IPS-20b (cell line): Measurements from ENCODE around the gene ZNF552.
"Not testable (repeated sequence)": the region's sequence is repeated elsewhere in the genome, so short reads cannot be mapped to it uniquely, and the experiment has no call there.

ENCODE experiments used
- H3K27ac ChIP-seq: one replicate; pipeline ENCODE4 v1.5.1; 2013; ENCODE audit warnings: low read length
- H3K27me3 ChIP-seq: 2 replicates; pipeline ENCODE4 v1.6.1; 2013; ENCODE audit warnings: mild to moderate bottlenecking, low read length, inconsistent platforms; ENCODE audit not compliant: insufficient read depth
- H3K36me3 ChIP-seq: 2 replicates; pipeline ENCODE4 v1.6.1; 2013; ENCODE audit warnings: low read depth, mild to moderate bottlenecking, inconsistent platforms, low read length, moderate library complexity; ENCODE audit not compliant: insufficient read depth
- H3K4me1 ChIP-seq: 2 replicates; pipeline ENCODE4 v1.6.1; 2013; ENCODE audit warnings: mild to moderate bottlenecking, control low read depth, inconsistent platforms, low read length, moderate library complexity; ENCODE audit not compliant: insufficient read depth
- H3K4me3 ChIP-seq: 2 replicates; pipeline ENCODE4 v1.5.1; 2013; ENCODE audit warnings: mild to moderate bottlenecking, low read length, inconsistent platforms
- H3K9ac ChIP-seq: 2 replicates; pipeline ENCODE4 v1.6.1; 2013; ENCODE audit warnings: low read depth, mild to moderate bottlenecking, inconsistent platforms, low read length, moderate library complexity
- H3K9me3 ChIP-seq: 2 replicates; pipeline ENCODE4 v1.6.1; 2013; ENCODE audit warnings: mild to moderate bottlenecking, low read depth, low read length, inconsistent platforms; ENCODE audit not compliant: insufficient read depth

Gene ZNF552

DNA sequence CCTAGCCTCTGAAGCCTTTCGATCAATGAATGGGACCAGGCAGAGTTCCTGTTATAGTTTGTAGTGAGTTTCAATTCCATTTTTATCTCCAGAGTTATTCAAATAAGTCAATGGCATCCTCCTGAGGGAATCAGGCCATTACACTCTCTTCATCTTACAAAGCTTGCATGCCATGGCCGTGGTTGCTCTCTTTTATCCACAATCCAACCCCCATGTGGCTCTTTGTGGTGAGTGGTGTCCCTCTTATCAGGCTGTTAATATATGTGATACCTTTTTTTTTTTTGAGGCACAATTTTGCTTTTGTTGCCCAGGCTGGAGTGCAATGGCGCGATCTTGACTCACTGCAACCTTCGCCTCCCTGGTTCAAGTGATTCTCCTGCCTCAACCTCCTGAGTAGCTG, 22.3 kb upstream of the ZNF552 start:
- H3K27ac ChIP-seq = not testable (repeated sequence)

GRCh38 chr19:57830071-57830602, 15.4 kb upstream of the ZNF552 start, which contains the start of gene ZNF587B:
ZNF587B (plus strand) TSS chr19:57830299; CDS start chr19:57830529, 230 bp downstream.
- peak within 1 kb of the TSS; percentile 97 for H3K9ac ChIP-seq

More for the DNA sequence above, 22.3 kb upstream of the ZNF552 start:
- H3K9ac ChIP-seq, H3K27me3 ChIP-seq, H3K4me1 ChIP-seq, H3K4me3 ChIP-seq, H3K9me3 ChIP-seq: not testable (repeated sequence)
- H3K36me3 ChIP-seq = peaks cover 63% of the 10 kb centered on the region

DNA sequence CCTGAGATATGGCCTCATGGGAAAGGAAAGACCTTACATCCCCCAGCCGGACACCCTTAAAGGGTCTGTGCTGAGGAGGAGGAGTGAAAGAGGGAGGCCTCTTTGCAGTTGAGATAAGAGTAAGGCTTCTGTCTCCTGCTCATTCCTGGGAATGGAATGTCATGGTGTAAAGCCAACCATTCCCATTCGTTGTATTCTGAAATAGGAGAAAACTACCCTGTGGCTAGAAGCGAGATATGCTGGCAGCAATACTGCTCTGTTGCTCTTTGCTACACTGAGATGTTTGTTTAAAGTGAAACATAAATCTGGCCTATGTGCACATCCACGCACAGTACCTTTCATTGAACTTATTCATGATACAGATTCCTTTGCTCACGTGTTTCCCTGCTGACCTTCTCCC, 14.6 kb upstream of the ZNF552 start:
- H3K4me1 ChIP-seq = no peaks in the 10 kb centered on the region; the same call in 1 of the 2 replicates
- H3K27ac ChIP-seq = no peak overlapping the region
- no peaks in the 10 kb centered on the region for H3K27me3 ChIP-seq
- H3K9me3 ChIP-seq = no peaks in the 10 kb centered on the region
- H3K36me3 ChIP-seq = peaks cover 15% of the 10 kb centered on the region
- no peak overlapping the region for H3K9ac ChIP-seq
- H3K4me3 ChIP-seq = no peak overlapping the region

More at GRCh38 chr19:57830071-57830602, 15.4 kb upstream of the ZNF552 start, which contains the start of gene ZNF587B:
- Histone ChIP-seq H3K9me3 (no peaks in the 10 kb centered on the region), H3K27ac (peak within 1 kb of the TSS; percentile 75), H3K36me3 (peaks cover 12% of the 10 kb centered on the region), H3K4me1 (no peaks in the 10 kb centered on the region; the same call in 1 of the 2 replicates), H3K27me3 (no peaks in the 10 kb centered on the region), H3K4me3 (peak within 1 kb of the TSS; percentile 90)

DNA sequence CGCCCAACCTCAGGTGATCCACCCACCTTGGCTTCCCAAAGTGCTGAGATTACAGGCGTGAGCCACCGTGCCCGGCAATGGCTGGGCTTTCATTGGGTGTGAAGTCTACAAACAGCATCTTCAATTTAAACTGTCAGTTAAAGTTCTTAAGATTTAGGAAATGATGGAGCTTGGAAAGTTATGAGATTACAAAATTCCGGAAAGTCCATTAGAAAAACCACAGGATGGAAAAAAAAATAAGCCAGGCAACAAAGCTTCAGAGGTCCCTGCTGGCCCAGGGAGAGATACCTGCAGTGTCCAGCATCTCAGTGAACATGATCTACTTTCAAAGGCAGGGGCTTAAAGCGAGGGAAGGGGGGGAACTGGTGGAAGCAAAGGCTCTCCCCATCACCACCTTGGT, 10.8 kb upstream of the ZNF552 start:
- no peak overlapping the region for H3K9ac ChIP-seq
- no peak overlapping the region for H3K27ac ChIP-seq
- H3K36me3 ChIP-seq = peaks cover 35% of the 10 kb centered on the region
- no peaks in the 10 kb centered on the region for H3K27me3 ChIP-seq
- H3K9me3 ChIP-seq = no peaks in the 10 kb centered on the region
- H3K4me3 ChIP-seq = no peak overlapping the region
- H3K4me1 ChIP-seq = peaks cover 3% of the 10 kb centered on the region; the same call in 1 of the 2 replicates

DNA sequence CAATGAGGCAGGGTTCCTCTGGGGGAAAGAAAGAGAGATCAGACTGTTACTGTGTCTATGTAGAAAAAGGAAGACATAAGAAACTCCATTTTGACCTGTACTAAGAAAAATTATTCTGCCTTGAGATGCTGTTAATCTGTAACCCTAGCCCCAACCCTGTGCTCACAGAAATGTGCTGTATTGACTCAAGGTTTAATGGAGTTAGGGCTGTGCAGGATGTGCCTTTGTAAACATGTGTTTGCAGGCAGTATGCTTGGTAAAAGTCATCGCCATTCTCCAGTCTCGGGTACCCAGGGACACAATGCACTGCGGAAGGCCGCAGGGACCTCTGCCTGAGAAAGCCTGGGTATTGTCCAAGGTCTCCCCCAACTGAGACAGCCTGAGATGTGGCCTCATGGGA, 8.9 kb upstream of the ZNF552 start:
- not testable (repeated sequence) for H3K27ac ChIP-seq, H3K27me3 ChIP-seq, H3K4me1 ChIP-seq, H3K4me3 ChIP-seq, H3K9me3 ChIP-seq, H3K9ac ChIP-seq
- peaks cover 35% of the 10 kb centered on the region for H3K36me3 ChIP-seq

- not testable (repeated sequence) for H3K4me1 ChIP-seq, H3K9me3 ChIP-seq, H3K4me3 ChIP-seq, H3K27ac ChIP-seq, H3K27me3 ChIP-seq, H3K9ac ChIP-seq
- H3K36me3 ChIP-seq = peaks cover 35% of the 10 kb centered on the region
These were observed 8.4 kb upstream of the ZNF552 start for GRCh38 chr19:57823155-57823554.

- peaks cover 30% of the 10 kb centered on the region for H3K36me3 ChIP-seq
These were observed 6.8 kb upstream of the ZNF552 start for GRCh38 chr19:57821501-57821900.

GRCh38 chr19:57821095-57821494, 6.4 kb upstream of the ZNF552 start:
- H3K36me3 ChIP-seq = peaks cover 30% of the 10 kb centered on the region
- not testable (repeated sequence) for H3K4me1 ChIP-seq, H3K9me3 ChIP-seq, H3K27me3 ChIP-seq, H3K27ac ChIP-seq
- peak overlapping the region; percentile 95 for H3K4me3 ChIP-seq
- H3K9ac ChIP-seq = peak overlapping the region; percentile 96; the same call in 1 of the 2 replicates

More at GRCh38 chr19:57821501-57821900, 6.8 kb upstream of the ZNF552 start:
- not testable (repeated sequence) for H3K9me3 ChIP-seq, H3K4me1 ChIP-seq, H3K27me3 ChIP-seq, H3K9ac ChIP-seq, H3K27ac ChIP-seq, H3K4me3 ChIP-seq

- Histone ChIP-seq H3K27ac (no peak overlapping the region), H3K4me1 (peaks cover 9% of the 10 kb centered on the region), H3K27me3 (no peaks in the 10 kb centered on the region), H3K9ac (peak overlapping the region; percentile 96; the same call in 1 of the 2 replicates), H3K9me3 (no peaks in the 10 kb centered on the region), H3K4me3 (peak overlapping the region; percentile 95), H3K36me3 (peaks cover 30% of the 10 kb centered on the region)
These were observed 5.9 kb upstream of the ZNF552 start for GRCh38 chr19:57820599-57820998.

DNA sequence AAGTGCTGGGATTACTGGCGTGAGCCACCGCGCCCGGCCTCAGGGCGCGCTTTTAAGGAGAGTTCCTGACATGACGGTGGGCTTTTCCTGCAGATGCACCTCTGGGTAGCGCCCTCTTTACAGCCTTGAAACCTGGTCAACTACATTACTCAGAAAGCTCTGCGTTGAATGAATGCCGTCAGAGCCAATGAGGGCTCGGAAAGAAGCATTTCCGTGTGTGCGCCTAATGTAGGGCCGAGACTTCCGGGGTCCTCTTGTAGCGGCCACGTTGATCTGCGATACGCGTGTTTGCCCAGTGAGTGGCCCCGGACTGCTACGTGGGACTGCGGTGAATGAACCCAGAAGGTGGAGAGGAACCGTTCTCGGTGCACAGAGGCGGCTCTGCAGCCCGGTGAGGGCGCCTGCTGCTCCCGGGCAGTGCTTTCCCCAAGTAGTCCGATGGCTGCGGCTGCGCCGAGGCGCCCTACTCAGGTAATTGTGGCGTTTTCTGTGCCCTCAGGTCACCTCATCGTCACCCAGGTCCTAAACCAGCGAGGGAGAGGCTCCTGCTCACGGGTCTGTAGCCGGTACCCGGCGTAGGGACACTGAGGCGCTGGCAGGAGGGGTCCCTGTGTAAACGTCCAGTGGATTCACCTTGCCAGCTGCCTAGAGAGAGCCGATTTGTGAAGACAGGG, 4.9 kb upstream of the ZNF552 start:
- Histone ChIP-seq H3K9ac (peak overlapping the region; percentile 96), H3K4me3 (peak overlapping the region; percentile 95), H3K9me3 (no peaks in the 10 kb centered on the region), H3K27me3 (no peaks in the 10 kb centered on the region), H3K36me3 (peaks cover 28% of the 10 kb centered on the region), H3K27ac (peak overlapping the region; percentile 44), H3K4me1 (peaks cover 9% of the 10 kb centered on the region)

DNA sequence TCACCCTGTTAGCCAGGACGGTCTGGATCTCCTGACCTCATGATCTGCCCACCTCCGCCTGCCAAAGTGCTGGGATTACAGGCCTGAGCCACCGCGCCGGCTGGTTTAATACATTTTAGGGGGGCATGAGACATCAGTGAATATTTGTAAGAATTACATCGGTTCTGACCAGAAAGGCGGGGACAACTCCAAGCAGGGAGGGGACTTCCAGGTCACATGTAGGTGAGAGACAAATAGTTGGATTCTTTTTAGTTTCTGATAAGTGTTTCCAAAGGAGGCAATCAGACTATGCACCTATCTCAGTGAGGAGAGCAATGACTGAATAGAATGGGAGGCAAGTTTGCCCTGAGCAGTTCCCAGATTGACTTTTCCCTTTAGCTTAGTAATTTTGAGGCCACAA, 3.7 kb upstream of the ZNF552 start:
- H3K27me3 ChIP-seq = no peaks in the 10 kb centered on the region
- H3K4me3 ChIP-seq = peak overlapping the region; percentile 95; the same call in 1 of the 2 replicates
- H3K4me1 ChIP-seq = peaks cover 9% of the 10 kb centered on the region
- peaks cover 29% of the 10 kb centered on the region for H3K36me3 ChIP-seq
- peak overlapping the region; percentile 96; the same call in 1 of the 2 replicates for H3K9ac ChIP-seq
- no peak overlapping the region for H3K27ac ChIP-seq
- H3K9me3 ChIP-seq = no peaks in the 10 kb centered on the region

GRCh38 chr19:57817976-57818375, 3.3 kb upstream of the ZNF552 start:
- Histone ChIP-seq H3K9me3 (no peaks in the 10 kb centered on the region), H3K27me3 (no peaks in the 10 kb centered on the region), H3K4me1 (peaks cover 9% of the 10 kb centered on the region), H3K36me3 (peaks cover 26% of the 10 kb centered on the region), H3K27ac (no peak overlapping the region), H3K9ac (no peak overlapping the region), H3K4me3 (no peak overlapping the region)
